CD4-positive, alpha-beta T cell treated with Interferon alpha-2 for 1 hour (primary cell): ENCODE results near the gene INO80E.
A peak's percentile ranks its signal among the peaks of the same experiment; 100 is the strongest.
"Not testable (repeated sequence)": the region's sequence is repeated elsewhere in the genome, so short reads cannot be mapped to it uniquely, and the experiment has no call there.

ENCODE experiments used
- DNase-seq, 2 donors: peaks; one replicate each; pipeline ENCODE4 v3.0.0-alpha.2; 2020 to 2022

The INO80E gene

GRCh38 chr16:29995911-29996765 lies at the start of gene INO80E:
Gene INO80E (plus strand): TSS chr16:29996241. CDS start chr16:29996311, 70 bp downstream.
- peak; percentile 97 to 98 for DNase-seq

DNA sequence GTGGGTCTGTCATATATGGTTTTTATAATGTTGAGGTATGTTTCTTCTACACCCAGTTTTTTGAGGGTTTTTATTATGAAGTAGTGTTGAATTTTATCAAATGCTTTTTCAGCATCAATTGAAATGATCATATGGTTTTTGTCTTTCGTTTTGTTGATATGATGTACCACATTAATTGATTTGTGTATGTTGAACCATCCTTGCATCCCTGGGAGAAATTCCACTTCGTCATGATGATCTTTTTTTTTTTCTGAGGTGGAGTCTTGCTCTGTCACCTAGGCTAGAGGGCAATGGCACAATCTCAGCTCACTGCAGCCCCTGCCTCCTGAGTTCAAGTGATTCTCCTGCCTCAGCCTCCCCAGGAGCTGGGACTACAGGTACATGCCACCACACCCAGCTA lies 48.1 kb upstream of the INO80E start:
- DNase-seq, result no peak

GRCh38 chr16:29950806-29951461 lies 45.1 kb upstream of the INO80E start:
- DNase-seq, result no peak

DNA sequence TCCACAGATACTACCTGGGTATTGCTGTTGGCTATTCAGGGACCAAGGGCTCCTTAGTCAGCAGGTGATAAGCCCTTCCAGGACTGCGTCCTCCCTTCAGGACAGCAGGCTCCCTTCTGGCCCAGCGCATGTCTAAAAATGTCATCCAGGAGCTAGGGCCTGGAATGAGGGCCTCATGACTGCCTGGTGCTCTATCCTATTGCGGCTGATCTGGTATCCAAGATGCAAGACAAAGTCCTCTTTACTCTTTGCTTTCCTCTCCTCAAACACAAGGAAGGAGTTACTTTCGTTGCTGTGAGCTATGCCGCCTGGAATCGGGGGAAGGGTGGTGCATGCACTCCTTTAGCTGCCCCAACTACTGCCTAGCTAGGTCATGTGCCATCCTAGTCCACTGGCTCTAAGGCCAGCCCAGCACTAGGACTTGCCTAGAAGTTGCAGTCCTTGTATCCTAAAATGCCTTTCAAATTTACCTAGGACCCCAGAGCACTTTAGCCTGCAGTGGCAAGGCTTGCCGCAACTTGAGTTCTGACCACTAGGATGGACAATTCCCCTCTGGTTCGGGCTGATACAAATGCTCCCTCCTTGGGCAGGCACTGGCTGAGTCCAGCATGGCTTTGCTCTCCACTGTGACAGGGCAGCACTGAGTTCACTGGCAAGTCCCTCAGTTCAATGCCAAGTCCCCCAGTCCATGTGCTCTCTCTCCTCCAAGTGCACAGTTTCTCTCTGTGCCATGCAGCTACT lies 44.2 kb upstream of the INO80E start:
- DNase-seq, result no peak

DNA sequence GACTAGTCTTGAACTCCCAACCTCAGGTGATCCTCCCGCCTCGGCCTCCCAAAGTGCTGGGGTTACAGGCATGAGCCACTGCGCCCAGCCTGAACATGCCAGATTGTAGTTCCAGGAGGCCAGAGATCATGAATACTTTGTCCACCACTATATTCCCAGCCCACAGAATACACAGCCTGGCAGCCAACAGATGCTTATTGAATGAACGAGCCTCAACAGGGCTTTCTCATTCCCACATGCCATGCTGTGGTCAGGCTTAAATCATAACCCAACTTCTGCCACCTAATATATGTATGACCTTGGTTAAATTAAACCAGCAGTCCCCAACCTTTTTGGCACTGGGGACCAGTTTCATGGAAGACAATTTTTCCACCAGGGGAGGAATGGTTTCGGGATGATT lies 37.3 kb upstream of the INO80E start:
- no peak for DNase-seq

GRCh38 chr16:29959293-29959692 lies 36.7 kb upstream of the INO80E start:
- no peak for DNase-seq

GRCh38 chr16:29959821-29960220 lies 36.2 kb upstream of the INO80E start:
- not testable (repeated sequence) for DNase-seq

DNA sequence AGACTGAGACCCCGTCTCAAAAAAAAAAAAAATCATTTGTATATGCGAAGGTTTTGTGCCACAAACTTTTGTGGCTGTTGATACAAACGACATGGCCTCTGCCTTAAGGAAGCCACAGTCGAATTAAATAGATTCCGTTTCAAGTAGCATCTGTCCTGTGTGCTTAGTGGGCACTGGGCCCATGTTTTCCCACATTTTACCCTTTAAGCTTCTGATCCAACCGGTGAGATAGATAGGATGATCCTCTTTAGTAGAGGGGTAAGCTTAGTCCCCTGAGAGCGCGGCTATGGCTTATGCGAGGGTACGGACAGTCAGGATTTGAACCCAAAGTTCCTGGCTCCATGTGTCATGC lies 34.9 kb upstream of the INO80E start:
- no peak for DNase-seq

DNA sequence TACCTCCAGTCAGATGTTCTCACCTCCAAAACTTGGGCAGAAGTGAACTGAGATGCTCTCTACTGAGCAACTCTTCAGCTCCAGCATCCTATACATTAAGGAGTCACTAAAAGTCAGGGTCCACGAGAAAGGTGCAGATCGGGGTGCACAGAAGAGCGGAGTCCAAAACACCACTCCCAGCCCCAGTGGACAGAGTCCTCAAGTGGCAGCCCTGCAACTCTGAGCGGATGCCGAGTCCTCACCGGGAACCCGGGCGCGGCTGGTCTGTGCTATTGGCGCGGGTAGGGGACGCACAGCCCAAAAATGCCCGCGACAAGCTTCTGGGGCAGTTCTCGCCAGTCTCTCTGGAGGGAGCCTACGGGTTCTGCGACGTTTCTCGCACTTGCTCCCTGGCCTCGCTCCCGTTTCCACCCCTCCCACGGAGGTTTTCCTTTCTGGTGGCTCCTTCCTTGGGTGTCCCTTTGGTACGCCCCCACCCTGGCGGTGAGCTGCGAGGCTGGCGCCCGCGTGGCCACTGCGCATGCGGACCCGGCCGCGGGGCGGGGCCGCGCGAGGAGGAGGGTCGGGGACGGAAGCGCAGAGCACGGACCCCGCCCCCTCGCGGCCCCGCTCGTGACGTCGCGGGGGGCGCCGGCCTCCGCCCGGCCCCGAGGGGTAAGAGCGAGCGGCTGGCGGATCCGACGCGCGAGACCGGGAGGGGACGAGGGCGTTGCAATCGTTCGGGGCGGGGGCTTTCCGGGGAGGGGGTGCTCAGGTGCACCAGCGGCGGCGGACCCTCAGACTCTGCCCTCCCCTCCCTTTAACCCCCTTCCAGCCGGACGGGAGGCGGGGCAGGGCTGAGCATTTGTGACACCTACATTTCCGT lies 34.3 kb upstream of the INO80E start, which contains the start of gene TMEM219:
TMEM219 (plus strand) TSS at position 601 of the 865 bp plus-strand sequence. CDS start 1,065 bp downstream, outside the sequence.
- DNase-seq, result peak; percentile 92 to 97

- peak in 1 of 2 donors; percentile 18 for DNase-seq
These were observed 33.6 kb upstream of the INO80E start for GRCh38 chr16:29962344-29962994.

- no peak for DNase-seq
These were observed 32.9 kb upstream of the INO80E start for GRCh38 chr16:29963021-29963743.

- DNase-seq, result no peak
These were observed 27.8 kb upstream of the INO80E start for GRCh38 chr16:29968205-29968604.

- DNase-seq, result no peak
These were observed 24.7 kb upstream of the INO80E start for GRCh38 chr16:29971304-29971703.

- DNase-seq, result no peak
These were observed 23.5 kb upstream of the INO80E start for GRCh38 chr16:29972500-29972899.

DNA sequence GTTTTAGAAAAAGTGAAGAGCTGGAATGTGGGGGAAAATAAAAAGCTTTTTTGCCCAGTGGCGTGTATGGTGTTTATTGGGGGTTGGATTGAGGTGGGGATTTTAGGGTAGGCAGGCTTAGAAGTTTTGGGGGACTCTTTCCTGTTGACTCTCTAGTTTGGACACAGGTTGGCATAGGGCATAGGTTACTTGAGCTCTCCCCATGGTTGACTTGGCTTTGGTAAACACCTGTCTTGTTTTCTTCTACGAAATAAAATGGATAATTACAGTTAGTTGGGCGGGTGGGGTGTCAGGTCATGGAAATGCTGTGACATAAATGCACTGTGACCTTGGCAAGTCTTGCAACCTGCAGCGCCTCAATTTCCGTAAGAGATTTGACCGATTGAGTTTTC lies 23.1 kb upstream of the INO80E start:
- no peak for DNase-seq

DNA sequence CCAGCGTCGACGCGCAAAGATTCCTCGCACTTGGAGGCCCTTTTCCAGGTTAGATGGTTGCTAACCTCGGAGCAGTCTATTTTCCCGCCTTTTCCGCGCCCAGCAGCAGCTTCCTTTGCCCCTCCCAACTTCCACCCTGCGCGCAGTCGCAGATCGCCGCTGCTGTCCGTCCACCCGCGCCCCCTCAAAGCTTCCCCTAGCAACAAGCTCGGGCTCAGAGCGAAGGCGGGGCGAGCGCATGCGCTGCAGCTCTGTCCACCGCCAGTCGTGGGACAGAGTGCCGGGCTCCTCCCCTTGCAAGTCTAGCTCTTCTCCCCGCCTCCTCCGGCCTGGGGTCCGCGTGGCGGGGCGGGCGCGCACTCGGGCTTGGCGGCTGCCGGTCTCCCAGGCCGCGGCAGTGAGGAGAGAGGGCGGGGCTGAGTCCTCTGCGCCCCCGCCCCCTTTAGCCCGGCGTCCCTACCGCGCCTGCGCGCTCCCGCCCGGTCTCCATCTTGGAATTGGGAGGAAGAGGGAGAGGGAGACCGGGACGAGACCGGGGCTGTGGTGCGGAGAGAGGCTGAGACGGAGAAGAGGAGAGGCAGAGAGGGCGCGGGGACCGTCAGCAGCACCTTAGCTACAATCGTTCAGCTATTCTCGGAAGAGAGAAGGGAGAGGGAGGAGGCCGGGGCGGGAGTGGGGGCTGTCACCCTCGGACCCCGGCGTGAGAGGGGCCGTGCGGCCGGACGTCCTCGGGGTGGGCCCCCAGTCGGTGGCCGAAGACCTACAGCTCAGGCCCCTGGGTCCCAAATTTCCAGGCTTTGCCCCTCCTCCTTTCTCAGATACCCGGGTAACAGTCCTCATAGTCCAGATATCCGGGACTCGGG lies 22.4 kb upstream of the INO80E start, which contains the start of gene TAOK2:
TAOK2 (plus strand) TSS at position 485 of the 863 bp plus-strand sequence. CDS start 3,905 bp downstream, outside the sequence.
- DNase-seq, result peak; percentile 98 to 99

- DNase-seq, result peak; percentile 23 to 41
These were observed 21.5 kb upstream of the INO80E start for GRCh38 chr16:29974291-29975133.

- DNase-seq, result no peak
These were observed 20.9 kb upstream of the INO80E start for GRCh38 chr16:29975134-29975538.
